EH (cell line): ENCODE data around the gene KRTAP10-10.
"Not testable (repeated sequence)": the region's sequence is repeated elsewhere in the genome, so short reads cannot be mapped to it uniquely, and the experiment has no call there.

Experiments
- DNase-seq: peaks from one replicate; pipeline ENCODE4 v3.0.0-alpha.2; 2015; ENCODE audit warnings: low read depth

KRTAP10-10 gene

DNA sequence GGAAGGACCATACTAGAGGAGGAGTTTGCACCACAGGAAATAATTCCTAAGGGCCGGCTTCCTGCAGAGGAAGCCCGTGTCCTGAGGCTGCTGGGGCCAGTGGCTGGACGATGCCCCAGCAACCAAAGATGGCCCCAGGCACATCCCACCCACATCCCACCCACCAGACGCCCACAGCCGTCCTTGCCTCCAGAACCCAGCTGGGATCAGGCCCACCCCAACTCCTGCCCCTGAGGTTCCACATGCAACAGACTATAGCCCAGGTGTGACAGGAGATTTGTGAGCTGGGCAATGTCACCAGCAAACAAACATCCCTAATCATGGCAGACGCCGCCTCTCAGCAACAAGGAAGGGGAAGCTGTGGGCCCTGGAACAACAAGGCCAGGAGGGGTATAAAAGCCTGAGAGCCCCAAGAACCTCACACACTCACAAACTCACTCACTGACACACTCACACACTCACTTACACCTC, 10.4 kb upstream of the KRTAP10-10 start, which contains the start of gene KRTAP10-9:
KRTAP10-9 (plus strand) TSS at position 421 of the 471 bp plus-strand sequence. CDS start 79 bp downstream, outside the sequence.
- no peak for DNase-seq

DNA sequence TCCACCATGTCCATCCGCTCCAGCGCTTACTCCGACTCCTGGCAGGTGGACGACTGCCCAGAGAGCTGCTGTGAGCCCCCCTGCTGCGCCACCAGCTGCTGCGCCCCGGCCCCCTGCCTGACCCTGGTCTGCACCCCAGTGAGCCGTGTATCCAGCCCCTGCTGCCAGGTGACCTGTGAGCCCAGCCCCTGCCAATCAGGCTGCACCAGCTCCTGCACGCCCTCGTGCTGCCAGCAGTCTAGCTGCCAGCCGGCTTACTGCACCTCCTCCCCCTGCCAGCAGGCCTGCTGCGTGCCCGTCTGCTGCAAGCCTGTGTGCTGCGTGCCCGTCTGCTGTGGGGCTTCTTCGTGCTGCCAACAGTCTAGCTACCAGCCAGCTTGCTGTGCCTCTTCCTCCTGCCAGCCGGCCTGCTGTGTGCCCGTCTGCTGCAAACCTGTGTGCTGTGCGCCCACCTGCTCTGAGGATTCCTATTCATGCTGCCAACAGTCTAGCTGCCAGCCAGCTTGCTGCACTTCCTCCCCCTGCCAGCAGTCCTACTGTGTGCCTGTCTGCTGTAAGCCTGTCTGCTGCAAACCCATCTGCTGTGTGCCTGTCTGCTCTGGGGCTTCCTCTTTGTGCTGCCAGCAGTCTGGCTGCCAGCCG, 9.9 kb upstream of the KRTAP10-10 start:
- not testable (repeated sequence) for DNase-seq

DNA sequence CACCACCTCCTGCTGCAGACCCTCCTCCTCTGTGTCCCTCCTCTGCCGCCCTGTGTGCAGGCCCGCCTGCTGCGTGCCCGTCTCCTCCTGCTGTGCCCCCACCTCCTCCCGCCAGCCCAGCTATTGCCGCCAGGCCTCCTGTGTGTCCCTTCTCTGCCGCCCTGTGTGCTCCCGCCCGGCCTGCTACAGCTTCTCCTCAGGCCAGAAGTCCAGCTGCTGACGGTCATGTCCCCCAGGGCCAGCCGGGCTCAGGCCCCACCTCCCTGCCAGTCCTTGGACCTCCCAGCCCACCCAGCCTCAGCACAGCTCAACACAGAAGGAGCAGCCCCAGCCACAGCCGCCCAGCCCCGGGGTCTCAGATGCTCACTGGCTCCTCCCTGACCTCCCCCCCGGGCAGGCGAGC, 9.3 kb upstream of the KRTAP10-10 start:
- not testable (repeated sequence) for DNase-seq

DNA sequence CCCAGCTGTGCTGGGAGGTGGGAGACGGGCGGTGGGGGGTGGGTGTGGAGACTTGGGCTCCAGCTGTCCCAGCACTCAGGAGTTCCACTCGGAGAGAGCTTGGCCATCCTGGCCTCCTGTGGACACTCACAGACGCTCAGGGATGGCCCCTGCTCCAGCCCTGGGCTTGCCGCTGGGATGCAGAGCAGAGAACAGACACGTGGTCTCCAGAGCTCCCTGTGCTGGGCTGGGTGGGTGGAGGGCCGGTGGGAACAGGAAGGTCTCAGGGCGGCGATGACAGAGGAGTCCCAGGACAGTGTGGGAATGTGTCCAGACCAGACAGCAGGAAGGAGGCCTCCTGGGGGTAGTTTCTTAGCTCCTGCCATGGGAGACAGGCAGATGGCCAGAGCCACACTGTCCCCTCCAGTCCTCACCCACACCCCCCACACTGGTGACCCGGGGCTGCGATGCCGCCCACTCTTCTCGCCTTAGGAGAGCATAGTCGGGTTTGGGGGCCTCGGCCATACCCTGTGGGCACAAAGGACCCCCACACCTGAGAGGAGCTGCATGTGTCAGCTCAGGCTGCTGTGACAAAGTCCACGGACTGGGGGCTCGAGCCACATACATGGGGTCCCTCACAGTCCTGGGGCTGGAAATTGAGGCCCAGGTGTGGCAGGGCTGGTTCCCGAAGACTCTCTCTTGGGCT, 8.3 kb upstream of the KRTAP10-10 start:
- DNase-seq: no peak

DNA sequence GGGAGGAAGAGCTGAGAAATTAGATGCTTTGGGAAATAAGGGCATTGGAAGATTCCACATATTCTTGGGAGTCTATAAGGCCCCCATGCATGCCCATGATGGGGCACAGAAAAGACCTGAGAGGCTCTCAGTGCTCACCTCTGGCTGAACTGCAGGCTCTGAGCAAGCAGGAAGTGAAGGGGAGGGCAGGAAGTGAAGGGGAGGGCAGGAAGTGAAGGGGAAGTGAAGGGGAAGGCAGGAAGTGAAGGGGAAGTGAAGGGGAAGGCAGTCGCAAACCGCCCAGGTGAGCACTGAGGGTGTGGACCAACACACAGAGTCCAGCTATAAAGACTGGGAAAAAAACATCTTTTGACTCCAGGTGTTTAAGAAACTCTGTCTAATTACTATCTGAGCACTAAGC, 6.7 kb upstream of the KRTAP10-10 start:
- DNase-seq: no peak

DNA sequence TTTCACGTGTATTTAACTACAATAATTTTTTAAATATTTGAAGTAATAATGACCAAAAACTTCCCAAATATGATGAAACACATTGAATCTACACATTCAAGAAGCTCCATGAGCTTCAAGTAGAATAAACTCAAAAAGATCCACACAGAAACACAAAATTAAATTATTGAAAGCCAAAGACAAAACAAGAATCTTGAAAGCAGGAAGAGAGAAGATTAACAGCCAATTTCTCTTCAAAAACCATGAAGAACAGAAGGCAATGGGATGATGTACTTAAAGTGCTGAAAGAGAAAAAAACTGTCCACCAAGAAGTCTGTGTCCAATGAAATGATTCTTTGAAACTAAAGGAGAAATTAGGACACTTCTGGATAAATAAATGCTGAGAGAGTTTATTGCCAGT, 5.1 kb upstream of the KRTAP10-10 start:
- no peak for DNase-seq

DNA sequence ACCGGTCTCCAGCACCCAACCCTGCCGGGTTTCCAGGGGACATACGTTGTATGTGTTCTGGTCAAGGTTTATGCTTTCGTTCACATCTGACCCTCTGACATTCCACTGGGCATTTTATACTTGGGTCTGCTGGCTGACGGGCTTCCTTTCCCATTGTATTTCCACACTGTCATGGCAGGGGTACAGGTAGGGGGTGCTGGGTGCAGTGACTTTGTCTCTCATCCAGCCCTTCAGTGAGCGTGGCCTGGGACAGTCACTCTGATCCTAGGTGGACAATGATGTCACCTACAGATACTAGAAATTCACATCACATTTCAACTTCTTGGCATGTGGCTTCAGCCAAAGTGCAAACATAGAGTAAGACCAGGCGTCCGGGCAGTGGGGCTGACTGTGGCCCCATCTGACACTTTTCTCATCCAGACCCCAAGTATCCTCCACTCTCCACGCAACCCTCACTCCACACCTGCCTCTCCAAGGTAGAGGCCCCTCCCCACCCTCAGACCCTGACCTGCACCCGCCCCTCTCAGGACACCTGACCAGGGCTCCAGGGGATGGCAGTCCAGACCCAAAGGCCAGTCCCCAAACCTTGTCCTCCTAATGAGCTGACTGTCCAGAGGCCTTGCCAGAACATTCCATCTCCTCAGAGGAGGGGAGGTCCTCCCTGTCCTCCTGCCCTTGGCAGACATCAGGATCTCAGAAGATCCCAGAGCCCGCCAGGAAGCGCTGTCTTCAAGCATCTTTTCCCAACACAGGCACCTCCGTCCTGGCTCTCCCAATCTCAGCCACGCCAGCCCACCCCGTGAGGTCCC, 743 bp upstream of the KRTAP10-10 start:
- DNase-seq: no peak

DNA sequence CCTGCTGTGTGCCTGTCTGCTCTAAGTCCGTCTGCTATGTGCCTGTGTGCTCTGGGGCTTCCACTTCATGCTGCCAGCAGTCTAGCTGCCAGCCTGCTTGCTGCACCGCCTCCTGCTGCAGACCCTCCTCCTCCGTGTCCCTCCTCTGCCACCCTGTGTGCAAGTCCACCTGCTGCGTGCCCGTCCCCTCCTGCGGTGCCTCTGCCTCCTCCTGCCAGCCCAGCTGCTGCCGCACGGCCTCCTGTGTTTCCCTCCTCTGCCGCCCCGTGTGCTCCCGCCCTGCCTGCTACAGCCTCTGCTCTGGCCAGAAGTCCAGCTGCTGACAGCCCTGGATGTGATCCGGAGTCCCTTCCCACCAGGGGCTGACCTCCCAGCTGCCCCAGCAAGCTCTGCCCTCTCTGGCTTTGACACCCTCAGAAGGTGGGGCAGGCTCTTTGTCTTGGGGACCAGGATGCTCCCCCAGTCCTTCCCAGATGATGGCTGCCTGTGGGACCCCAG, 744 bp downstream of the KRTAP10-10 start:
- DNase-seq: not testable (repeated sequence)

DNA sequence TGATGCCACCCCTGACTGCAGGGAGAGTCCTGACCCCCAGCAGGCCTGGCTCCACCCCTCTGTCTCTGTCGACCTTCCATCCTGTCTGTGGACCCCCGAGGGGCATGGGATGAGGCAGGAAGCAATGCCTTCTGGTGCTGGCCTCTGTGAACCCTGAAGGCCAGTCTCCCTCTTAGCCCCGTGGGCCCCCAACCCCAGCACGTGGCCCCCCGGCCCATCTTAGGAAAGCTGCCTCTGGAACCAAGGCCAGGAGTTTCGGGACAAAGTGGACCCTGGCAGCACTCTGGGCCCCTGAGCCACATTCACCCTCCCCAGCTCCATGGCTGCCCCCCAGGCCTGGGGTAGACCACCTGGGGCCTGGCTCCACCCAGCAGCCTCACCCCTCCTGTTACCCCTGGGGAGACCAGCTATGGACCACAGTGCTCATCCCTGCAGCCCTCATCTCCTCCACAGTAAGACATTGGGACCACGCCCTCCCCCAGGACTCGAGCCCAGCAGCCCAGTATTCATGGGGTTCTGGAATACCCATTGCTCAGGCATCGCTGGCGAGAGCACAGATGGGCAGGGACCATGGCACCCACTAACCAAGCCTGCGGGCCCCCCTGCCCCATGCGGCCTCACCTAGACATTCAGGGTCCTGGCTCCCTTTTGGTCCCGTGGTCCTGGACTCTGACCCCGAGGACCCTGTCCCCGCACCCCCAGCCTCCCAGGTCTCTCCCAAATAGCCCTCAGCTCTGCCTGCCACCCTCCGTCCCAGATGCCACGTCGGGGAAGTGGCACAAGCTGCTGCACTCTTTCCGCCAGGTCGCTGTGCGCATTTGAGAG, 1.6 kb downstream of the KRTAP10-10 start:
- DNase-seq: not testable (repeated sequence)

DNA sequence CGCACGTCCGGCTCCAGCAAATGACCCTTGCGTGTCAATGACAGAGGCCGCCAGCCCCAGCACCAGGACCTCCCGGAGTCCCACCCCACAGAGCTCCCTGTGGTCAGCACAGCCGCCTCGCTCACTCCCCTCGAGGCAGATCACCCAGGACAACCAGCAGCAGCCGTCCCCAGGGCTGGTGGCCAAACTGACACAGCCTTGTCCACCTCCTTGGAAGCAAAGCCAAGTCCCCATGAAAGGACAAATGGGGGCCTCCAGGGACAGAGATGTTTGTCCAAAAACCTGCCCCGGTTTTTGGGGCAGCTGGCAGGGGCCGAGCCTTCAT, 2.1 kb downstream of the KRTAP10-10 start:
- no peak for DNase-seq

DNA sequence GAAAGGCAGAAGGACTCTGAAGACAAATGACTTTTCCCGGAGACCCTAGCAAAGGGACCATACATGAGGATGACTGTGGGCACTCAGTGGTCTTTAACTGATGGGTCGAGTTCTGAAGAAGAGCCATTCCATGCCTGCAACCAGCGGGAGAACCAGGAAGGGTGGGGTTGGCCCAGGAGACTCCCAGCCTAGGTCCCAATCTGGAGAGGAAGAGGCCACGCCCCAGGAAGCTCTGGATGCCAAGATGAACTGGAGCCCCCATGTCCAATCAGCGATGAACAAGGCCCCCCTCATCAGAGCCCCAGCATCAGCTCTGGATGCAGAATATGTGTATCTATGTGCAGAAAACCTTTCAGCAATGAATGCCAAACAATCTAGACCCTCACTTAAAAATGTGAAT, 3.6 kb downstream of the KRTAP10-10 start:
- no peak for DNase-seq

DNA sequence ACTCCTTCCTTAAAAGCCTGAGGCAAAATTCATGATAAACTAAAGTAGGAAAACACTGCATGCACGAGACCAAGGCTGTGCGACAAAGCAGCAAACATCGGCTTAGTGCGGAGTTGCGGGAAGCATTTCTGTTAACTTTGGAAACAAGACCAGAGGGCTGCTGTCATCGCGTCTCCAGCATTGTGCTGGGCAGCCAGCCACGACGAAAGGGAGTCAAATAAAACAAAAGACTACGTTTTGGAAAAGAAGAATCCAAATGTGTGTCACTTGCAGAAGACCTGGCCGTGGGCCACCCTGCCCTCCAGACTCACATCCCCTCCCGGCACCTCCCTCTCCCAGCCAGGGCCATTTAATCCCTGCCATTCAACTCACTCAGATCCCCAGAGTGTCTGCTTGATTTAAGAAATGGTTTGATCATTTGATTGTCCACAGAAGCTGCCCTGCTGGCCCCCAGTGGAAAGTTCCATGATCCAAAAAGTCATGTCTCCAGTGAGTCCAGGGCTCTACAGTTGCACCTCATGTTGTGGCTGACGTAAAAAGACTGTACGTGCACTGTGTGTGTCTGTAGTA, 6.7 kb downstream of the KRTAP10-10 start:
- DNase-seq: no peak

DNA sequence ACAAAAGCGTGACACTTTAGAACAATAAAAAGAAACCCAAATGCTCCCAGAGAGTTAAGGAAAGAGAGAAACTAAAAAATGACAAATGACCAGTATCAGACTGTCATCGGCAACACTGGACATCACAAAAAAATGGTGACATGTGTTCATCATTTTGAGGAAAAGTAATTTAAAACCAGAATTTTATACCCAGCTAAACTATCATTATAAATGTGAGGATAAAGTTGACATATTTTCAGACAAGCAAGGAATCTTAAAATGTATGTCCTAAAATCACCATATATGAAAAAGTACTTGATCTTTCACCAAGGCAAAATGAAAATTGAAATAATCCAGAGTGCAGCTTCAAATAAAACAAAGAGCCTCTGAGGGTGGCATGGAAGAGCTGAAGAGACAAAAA, 7.7 kb downstream of the KRTAP10-10 start:
- DNase-seq: no peak

DNA sequence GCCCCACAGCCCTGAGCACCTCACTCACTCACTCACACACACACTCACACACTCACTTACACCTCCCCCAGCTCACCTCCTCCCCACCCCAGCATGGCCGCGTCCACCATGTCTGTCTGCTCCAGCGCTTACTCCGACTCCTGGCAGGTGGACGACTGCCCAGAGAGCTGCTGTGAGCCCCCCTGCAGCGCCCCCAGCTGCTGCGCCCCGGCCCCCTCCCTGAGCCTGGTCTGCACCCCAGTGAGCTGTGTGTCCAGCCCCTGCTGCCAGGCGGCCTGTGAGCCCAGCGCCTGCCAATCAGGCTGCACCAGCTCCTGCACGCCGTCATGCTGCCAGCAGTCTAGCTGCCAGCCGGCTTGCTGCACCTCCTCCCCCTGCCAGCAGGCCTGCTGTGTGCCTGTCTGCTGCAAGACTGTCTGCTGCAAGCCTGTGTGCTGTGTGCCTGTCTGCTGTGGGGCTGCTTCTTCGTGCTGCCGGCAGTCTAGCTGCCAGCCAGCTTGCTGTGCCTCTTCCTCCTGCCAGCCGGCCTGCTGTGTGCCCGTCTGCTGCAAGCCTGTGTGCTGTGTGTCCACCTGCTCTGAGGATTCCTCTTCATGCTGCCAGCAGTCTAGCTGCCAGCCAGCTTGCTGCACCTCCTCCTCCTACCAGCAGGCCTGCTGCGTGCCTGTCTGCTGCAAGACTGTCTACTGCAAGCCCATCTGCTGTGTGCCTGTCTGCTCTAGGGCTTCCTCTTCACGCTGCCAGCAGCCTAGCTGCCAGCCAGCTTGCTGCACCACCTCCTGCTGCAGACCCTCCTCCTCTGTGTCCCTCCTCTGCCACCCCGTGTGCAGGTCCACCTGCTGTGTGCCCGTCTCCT, 9.4 kb downstream of the KRTAP10-10 start, which contains the start of gene KRTAP10-11:
KRTAP10-11 (plus strand) TSS at position 49 of the 856 bp plus-strand sequence; CDS start at position 94, 45 bp downstream.
- not testable (repeated sequence) for DNase-seq

DNA sequence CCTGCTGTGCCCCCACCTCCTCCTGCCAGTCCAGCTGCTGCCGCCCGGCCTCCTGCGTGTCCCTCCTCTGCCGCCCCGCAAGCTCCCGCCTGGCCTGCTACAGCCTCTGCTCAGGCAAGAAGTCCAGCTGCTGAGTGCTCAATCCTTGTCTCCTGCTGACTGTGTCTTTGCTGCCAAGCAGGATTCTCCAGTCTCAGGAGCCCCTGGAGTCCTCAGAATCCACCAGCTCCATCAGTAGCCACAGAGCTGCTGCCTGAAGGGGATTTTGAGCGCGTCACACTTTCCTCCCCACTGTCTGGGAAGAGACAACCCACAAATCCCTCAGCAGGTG, 10.0 kb downstream of the KRTAP10-10 start:
- no peak for DNase-seq

DNA sequence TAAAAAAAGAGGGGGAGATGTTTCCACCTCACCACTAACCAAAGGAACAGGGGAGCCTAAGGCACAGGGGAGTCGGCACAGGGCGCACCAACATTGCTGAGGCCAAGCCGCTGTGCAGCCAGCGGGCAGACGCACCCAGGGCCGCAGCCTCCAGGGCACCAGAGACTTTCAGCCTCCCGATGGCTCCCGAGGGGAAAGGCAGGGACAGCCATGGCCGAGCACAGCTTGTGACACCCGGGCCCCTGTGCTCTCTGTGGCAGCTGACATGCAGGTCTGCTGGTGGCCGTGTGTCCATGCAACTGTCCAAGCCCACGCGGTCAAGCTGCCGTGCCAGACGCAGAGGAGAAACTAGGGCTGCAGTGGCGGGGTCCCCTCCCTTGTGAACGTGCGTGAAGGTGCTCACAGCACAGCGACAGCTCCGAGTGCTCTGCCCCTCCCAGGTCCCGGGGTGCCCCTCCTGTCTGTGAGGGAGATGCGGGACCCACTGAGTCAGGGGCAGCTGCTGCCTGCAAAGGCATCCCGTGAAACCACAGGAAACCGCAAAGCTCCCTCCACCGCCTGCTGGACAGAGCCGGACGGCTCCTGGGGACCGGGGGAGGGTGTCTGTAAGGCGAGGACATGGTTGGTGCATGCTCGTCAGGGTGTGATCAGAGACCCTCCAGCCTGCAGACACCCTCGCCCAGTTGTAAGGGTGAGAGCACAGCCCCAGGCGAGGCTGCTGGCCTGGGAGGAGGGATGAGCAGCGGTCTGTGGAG, 11.6 kb downstream of the KRTAP10-10 start:
- DNase-seq: no peak

DNA sequence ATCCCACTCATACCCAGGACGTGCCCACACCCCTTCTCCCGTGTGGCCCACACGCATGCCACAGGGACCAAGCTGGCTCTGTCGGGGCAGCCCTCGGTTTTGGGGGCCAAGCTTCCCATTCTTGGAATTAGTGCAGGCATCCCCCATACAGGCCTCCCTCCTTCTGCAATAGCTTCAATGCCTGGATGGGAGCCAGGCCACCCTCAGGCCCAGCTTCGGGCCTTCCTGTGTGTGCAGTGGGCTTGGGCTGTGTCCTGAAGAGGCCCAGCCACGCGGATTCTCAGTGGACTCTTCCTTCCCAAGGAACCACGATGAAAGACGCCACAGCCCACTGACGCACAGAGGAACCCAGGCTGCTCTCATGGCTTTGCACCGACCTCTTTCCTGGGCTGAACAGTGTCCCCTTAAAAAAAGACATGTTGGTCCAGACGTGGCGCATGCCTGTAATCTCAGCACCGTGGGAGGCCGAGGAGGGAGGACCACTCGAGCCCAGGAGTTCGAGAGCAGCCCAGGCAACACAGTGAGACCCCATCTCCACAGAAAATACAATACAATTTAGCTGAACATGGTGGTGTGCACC, 12.5 kb downstream of the KRTAP10-10 start:
- DNase-seq: no peak

DNA sequence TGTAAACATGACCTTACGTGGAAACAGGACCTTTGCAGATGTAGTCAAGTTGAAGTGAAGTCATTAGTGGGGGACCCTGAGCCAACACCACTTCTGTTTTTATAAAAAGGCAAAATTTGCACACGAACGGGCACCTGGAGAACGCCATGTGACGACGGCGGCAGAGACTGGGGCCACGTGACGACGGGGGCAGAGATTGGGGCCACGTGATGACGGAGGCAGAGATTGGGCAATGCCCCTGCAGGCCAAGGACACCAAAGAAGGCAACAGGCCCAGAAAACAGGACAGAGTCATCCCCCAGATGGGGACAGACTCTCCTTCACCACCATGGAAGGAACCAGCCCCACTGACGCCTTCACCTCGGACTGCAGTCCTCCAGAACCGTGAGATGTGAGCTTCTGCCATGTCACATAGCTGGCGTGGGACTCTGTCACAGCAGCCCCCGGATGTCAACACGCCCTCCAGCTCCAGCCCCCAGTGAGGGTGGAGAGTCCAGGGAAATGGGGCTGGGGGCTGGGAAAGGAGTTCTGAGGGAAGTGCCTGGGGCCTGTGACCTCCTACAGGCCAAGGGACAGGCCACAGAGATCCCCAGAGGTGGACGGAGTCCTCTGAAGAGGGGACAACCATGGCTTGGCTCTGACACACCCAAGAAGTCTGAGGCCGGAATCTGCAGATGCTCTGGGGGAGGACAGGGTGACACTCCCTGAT, 13.3 kb downstream of the KRTAP10-10 start:
- DNase-seq: no peak
